Liver (tissue), 3 donors: Measurements from ENCODE around the gene ERP27.

ENCODE experiments used
- EGR1 ChIP-seq, 2 donors: IDR thresholded peaks; 2 replicates each; pipeline ENCODE4 v1.6.1; 2016 to 2018; ENCODE audit warnings: antibody characterized with exemption in 2 of 2, low read depth in 2 of 2
- FOXA1 ChIP-seq: IDR thresholded peaks from 2 replicates; pipeline ENCODE4 v1.6.1; 2016; ENCODE audit warnings: antibody characterized with exemption
- NR2F2 ChIP-seq: IDR thresholded peaks from 2 replicates; pipeline ENCODE4 v1.6.1; 2016; ENCODE audit warnings: antibody characterized with exemption
- RAD21 ChIP-seq, 2 donors: IDR thresholded peaks; 2 replicates each; pipeline ENCODE4 v1.6.1; 2016; ENCODE audit warnings: antibody characterized with exemption in 2 of 2, mild to moderate bottlenecking in 2 of 2
- SP1 ChIP-seq: IDR thresholded peaks from 2 replicates; pipeline ENCODE4 v1.6.1; 2018; ENCODE audit warnings: antibody characterized with exemption, mild to moderate bottlenecking
- TAF1 ChIP-seq: conservative IDR thresholded peaks from 2 replicates; pipeline ENCODE4 v1.6.1; 2016; ENCODE audit warnings: antibody characterized with exemption, mild to moderate bottlenecking
- YY1 ChIP-seq: IDR thresholded peaks from 2 replicates; pipeline ENCODE4 v1.6.1; 2016; ENCODE audit warnings: antibody characterized with exemption, mild to moderate bottlenecking
- TF ChIP-seq, protein P1 (sequence below): fragments of 150-350 bp; IDR thresholded peaks from 2 replicates; pipeline ENCODE4 v1.5.1; 2017; ENCODE audit warnings: improper control_type of control experiment, low read depth, low read length; ENCODE audit not compliant: missing input control
- TF ChIP-seq, protein P2 (sequence below): IDR thresholded peaks from 2 replicates; pipeline ENCODE4 v1.6.1; 2016; ENCODE audit warnings: antibody characterized with exemption
- TF ChIP-seq, protein P3 (sequence below): IDR thresholded peaks from 2 replicates; pipeline ENCODE4 v1.6.1; 2016; ENCODE audit warnings: antibody characterized with exemption
- donor health status: healthy.
- donor health status: healthy.

DNA sequence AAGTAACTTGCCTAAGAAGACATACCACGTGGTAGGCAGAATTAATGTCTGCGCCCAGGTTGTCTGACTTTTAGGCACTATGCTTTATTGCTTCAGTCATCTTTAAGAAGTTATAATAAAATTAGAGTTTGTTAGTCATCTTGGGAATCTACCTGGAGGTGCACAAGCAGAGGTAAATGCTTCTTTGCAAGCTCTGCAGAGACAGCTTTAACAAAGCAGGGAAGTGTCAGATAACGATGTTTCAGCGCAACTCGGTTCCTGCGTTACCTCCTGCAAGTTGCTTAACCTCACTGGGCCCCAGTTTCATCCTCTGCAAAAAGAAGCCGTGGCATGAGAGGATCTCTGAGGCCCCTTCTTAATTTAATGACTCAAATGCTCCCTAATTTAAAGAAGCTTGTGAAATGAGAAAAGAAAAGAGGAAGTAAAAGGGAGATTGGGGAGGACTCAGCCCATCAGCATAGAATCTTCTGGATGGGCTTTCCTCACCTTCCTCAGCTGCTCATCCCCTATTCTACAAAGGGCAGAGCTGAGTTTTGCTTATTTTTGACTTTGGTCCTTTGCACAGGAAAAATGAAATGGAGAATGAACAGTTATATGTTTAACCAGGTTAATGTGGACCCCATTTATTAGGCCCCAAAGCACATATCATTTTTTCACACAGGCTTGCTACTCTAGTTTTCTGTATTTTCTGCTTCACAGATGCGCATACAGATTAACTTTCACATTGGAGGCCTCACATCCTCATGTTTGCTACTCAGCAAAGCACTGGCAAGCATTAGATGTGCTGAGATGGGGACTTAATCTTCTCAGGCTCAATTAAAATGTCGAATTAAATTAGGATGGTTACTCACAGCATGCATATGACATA, 17.9 kb upstream of the ERP27 start:
- TF ChIP-seq, protein P1, sequence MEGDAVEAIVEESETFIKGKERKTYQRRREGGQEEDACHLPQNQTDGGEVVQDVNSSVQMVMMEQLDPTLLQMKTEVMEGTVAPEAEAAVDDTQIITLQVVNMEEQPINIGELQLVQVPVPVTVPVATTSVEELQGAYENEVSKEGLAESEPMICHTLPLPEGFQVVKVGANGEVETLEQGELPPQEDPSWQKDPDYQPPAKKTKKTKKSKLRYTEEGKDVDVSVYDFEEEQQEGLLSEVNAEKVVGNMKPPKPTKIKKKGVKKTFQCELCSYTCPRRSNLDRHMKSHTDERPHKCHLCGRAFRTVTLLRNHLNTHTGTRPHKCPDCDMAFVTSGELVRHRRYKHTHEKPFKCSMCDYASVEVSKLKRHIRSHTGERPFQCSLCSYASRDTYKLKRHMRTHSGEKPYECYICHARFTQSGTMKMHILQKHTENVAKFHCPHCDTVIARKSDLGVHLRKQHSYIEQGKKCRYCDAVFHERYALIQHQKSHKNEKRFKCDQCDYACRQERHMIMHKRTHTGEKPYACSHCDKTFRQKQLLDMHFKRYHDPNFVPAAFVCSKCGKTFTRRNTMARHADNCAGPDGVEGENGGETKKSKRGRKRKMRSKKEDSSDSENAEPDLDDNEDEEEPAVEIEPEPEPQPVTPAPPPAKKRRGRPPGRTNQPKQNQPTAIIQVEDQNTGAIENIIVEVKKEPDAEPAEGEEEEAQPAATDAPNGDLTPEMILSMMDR = no peak
- TF ChIP-seq, protein P2, sequence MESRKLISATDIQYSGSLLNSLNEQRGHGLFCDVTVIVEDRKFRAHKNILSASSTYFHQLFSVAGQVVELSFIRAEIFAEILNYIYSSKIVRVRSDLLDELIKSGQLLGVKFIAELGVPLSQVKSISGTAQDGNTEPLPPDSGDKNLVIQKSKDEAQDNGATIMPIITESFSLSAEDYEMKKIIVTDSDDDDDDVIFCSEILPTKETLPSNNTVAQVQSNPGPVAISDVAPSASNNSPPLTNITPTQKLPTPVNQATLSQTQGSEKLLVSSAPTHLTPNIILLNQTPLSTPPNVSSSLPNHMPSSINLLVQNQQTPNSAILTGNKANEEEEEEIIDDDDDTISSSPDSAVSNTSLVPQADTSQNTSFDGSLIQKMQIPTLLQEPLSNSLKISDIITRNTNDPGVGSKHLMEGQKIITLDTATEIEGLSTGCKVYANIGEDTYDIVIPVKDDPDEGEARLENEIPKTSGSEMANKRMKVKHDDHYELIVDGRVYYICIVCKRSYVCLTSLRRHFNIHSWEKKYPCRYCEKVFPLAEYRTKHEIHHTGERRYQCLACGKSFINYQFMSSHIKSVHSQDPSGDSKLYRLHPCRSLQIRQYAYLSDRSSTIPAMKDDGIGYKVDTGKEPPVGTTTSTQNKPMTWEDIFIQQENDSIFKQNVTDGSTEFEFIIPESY = no peak
- TF ChIP-seq FOXA1 (no peak), EGR1 (IDR thresholded peaks at IDR 0.05; ENCODE audit: low read depth in 2 of 2) (no peak), SP1 (no peak), TAF1 (no peak), NR2F2 (no peak), RAD21 (IDR thresholded peaks at IDR 0.05) (no peak), YY1 (no peak)
- TF ChIP-seq, protein P3, sequence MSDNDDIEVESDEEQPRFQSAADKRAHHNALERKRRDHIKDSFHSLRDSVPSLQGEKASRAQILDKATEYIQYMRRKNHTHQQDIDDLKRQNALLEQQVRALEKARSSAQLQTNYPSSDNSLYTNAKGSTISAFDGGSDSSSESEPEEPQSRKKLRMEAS = no peak
